Stimulated activated CD8-positive, alpha-beta memory T cell treated with anti-CD3 and anti-CD28 coated beads, Interleukin-12 subunit alpha, Interleukin-12 subunit beta, amount 100 ng/mL, for 24 hours (primary cell): ENCODE measurements around the gene OR5W2.
"Not testable (repeated sequence)": the region's sequence is repeated elsewhere in the genome, so short reads cannot be mapped to it uniquely, and the experiment has no call there.

Experiments used
- DNase-seq: peaks from one replicate; pipeline ENCODE4 v3.0.0-alpha.2; 2020; ENCODE audit errors: extremely low read depth

OR5W2 gene

DNA sequence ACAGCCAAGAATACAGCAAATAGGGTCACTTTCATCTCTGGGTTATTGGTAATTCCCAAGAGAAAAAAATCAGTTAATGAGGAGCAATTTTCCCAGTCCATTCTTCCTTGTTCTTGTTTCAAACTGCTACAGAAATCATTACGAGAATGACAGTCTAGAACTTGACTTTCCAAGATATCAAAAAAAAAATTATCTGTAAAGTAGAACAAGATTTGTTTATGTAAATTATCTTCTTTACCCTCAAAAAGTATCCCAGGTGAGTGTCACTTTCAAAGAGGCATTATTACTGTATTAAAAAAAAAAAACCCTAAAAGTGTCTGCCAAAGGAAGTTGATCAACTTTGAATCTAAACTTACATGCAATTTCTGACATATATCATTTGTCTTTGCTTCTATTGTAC lies at the start of gene OR5W2:
Gene OR5W2, minus strand, starts transcription at position 101 of the 400 bp plus-strand sequence. Its CDS starts 0 bp downstream, at position 101.
- no peak for DNase-seq

DNA sequence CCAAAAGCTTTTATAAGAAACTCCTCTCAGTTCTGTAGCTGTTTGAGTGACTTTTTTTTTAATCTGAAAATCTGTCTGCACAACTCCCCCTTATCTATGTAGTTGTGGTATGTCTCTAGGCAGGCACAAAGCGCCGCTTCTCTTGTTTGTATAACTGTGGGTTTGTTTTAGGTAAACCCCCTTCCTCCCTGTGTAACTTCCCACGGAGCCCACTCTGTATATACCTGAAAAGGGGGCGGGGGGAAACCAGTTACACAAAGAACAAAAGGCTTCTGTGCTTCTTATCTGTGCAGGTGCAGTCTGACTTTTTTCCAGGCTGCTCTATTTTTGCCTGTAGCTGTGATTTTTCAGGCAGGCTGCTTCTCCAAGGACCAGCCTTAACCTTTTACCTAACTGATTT lies 42.1 kb upstream of the OR5W2 start:
- DNase-seq, result no peak

DNA sequence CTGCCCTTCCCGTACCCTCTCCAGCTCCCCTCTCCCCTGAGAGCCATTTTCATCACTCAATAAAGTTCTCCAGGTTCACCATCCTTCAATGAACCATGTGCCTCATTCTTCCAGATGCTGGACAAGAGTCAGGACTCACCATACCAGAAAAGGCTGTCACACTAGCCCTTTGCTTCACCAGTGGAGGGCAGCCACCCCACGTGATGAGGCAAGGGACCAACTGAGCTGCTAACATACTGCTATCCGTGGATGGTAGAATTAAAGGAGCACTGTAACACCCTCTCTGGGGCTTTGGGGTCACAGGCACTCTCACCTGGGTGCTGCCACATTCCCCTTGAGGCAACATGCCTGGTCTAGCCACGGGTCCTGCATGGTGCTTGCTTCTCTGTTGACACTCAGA lies 34.9 kb upstream of the OR5W2 start:
- DNase-seq, result no peak

DNA sequence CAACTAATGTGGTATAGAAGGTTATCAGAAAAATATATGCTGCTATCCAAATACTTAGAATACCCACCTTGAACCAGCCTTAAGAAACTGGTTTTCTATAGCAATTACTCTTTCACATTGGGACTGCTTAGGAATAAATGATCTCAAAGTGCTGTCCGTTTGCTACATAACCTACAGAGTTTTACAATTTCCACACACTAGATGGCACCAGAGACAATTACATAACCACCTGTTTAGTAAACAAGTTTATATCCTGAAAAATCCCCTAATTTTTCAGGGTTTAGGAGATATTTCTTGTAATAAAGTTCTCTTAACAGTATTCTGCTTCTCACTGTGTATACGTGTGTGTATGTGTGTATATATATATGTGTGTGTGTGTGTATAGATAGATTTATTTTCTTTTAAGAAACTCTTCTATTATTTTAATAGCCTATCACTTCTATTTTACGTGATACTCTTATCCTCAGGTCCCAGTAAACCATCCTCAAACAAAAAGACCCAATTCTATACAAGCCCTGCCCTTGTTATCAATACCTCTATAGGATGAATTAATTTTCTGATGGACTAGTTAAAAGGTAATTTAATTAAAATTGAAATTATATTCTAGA lies 28.5 kb upstream of the OR5W2 start:
- no peak for DNase-seq

DNA sequence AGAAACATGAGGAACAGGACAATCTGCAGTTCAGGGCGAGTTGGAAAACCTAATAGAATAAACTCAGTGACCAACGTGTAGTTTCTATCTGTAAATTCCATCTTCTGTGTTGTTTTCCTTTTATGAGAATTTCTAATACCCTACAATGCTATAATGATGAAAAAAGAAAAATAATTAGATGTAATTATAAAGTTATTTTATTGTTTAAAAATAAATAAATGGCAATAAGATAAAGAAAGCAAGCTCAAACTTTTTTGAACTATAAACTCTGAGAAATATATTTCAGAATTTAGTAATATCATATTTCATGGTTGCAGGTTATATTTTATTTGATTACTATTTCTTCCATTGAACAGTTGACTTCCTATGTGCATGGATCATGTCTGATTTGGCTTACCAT lies 21.9 kb upstream of the OR5W2 start, which contains the start of gene OR5I1:
Gene OR5I1, minus strand, starts transcription at position 101 of the 400 bp plus-strand sequence. Its CDS starts 0 bp downstream, at position 101.
- no peak for DNase-seq

DNA sequence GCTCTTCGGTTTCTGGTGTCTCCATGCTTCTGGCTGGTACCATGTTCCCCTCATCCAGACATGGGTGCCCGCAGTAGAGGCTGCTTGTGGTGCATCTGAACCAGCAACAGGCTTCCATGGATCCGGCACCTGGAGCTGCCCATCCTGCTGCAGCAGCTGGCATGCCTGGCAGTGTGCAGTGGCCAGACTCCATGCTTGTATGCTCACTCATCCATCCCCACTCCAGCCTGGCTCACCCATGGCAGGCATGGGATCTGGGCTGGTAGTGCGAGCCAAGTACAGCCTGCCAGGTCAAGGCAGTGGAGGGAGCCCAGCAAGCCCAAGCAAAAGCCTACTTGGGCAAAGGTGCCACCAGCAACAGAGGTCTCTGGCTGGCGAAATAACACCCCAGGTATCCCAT lies 6.2 kb upstream of the OR5W2 start:
- DNase-seq, result no peak

DNA sequence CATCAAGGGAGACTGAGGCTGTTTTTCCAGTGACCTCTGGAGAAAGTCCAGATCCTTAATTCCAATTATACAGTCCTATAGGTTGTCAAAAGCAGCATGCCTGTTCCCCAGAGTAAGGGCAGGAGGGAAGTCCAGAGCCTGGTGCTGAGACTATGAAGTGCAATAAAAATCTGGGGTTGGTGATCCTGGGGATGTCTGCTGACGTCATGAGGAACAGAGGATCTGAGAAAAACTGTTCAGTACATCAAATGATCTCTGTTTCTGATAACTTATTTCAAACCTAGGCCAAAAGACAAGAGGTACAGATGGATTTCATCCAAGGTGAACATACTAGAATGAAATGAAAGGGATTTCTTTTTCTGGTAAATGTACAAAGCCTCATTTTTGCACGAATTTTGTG lies 12.1 kb downstream of the OR5W2 start:
- DNase-seq, result no peak

DNA sequence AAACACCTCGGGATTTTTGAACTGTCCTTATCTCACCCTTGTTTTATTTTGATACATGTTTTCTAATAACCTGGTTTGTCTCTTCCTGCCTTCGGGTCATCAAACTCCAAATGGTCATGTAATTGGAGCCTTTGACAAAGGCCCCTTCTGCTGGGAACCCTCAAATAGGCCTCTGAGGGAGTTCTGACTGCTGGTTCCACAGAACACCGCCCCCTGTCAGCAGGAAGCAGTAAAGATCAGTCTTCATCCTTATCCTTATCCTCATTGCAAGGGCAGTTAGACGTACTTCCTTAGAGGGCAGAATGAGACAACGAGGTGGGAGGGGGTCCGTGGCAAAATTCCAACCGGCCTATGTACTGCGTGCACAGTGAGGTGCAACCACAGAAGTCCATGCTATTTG lies 19.2 kb downstream of the OR5W2 start:
- DNase-seq, result no peak

DNA sequence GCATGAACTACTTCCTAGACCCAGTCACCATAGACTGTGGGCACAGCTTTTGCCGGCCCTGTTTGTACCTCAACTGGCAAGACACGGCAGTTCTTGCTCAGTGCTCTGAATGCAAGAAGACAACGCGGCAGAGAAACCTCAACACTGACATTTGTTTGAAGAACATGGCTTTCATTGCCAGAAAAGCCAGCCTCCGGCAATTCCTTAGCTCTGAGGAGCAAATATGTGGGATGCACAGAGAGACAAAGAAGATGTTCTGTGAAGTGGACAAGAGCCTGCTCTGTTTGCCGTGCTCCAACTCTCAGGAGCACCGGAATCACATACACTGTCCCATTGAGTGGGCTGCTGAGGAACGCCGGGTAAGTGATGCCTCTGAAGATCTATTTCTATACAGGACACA lies 28.9 kb downstream of the OR5W2 start:
- not testable (repeated sequence) for DNase-seq

DNA sequence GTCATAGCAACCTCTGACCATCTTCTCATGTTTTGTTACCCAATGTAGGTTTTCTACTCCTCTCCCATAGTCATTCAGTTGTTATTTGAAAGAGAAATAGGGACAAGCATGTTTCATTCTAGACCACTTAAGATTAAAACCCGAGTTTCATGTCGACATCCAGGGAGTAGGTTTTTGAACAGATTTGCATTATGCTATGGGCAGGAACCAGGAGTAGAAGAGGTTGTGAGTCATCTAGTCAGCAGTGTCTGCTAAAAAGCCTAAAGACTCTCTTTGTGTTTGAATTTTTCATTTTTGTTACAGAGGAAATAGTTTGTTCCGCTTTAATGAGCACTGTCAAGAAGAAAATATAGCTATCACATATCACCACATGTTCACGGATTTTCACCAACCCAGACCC lies 29.4 kb downstream of the OR5W2 start:
- not testable (repeated sequence) for DNase-seq

DNA sequence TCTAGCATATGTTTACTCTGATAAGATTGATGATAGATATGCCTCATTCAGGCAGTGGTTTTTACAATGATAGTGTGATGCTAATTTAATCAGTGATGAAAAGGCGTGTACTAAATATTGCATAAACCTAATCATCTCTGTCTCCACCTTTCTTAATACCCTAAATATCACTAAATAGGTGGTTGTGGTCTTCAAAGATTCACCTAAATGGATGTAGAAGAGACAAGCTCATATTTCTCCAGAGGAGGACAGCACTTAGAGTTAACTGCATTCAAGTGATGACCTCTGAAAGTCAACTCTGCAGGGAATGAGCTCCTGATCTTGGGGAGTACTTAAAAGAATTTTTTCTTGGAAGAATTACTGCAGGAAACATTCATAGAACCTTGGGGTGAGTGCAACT lies 31.4 kb downstream of the OR5W2 start, which contains the start of gene TRIM51:
Gene TRIM51, plus strand, starts transcription at position 301 of the 400 bp plus-strand sequence. CDS start 2,132 bp downstream, outside the sequence.
- DNase-seq, result not testable (repeated sequence)

DNA sequence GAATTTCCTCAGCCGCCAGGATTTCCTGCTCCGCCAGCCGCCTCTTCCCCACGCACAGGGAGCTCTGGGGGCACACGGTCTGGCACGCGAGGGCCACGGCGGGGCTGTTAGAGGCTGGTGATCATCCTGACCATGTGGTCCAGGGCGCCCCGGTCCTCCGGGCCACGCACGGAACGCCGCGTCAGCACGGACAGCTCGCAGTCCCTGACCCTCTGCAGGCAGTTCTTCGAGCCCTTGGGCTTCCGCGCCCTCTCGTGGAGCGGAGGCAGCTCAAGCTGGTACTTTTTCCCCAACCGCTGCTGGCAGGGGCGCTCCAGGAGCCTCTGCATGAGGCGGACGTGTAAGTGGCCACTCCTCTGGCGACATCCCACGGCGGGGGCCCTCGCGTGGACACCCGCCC lies 41.2 kb downstream of the OR5W2 start:
- not testable (repeated sequence) for DNase-seq

DNA sequence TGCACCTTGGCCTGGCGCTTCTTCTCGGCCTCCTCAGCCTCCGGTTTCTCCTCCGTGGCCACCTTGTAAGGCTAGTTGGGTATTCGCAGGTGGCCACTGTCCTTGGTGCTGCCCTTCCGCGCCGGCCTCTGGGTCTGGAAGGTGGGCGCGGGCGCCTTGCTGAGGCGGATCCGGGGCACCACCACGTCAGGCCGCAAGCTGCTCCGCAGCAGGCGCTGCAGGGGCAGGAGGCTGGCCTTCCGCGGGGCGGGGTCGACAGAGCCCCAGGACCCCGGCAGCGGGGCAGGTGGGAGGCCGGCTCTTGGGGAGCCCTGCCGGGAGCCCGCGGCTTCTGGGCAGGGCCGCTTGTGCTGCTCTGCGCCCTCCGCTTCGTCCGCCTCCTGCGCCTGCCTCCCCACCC lies 41.7 kb downstream of the OR5W2 start:
- DNase-seq, result not testable (repeated sequence)

DNA sequence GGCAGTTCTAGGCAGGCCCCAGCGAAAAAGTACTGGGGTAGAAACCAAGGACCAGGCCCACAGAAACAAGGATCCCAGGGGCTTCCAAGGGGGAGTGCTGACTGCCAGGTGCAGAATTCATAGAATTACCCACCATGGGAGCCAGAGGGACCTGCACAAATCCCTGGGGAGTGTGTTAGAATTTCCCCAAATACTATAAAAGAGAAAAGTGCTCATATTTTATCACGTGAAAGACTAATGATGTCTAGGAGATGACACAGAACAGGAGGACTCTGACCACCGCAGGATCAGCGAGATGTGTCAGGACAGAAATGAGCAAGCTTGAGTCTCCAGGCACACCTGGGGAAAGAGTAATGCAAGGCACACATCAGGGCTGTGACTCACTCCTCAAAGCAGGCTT lies 47.0 kb downstream of the OR5W2 start:
- not testable (repeated sequence) for DNase-seq
